ENCODE measurements around the gene MEI1.

The MEI1 gene

DNA sequence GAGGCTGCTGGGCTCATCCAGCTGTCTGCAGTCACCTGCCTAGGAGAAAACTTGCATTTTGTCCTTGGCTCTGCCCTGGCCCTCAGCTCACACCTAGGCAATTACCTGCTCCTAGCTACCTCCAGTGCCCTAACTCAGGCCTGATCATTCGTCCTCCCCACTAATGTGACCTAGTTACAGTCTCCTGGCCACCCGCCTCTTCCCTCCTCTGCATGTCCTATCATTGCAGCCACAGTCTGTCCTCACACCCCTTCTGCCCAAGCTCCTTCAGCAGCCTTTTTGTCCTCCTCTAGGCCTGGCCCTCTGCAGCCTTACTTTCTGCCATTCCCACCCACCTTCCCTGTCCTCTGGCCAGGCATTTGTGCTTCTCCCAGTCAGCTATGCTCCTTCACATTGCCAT, 83.4 kb downstream of the MEI1 start:
- Histone ChIP-seq H3K4me3 (IDR thresholded peaks at IDR 0.05; ENCODE audit: insufficient read depth, low read depth, low read length) (no peak overlapping the region), H4K20me1 (ENCODE audit: insufficient read depth) (no peaks in the 10 kb centered on the region), H3K79me2 (ENCODE audit: insufficient read depth, low read depth) (no peaks in the 10 kb centered on the region), H3K27me3 (ENCODE audit: insufficient read depth, low read depth) (no peaks in the 10 kb centered on the region), H3K27ac (no peak overlapping the region), H3K4me2 (no peak overlapping the region), H3K9ac (no peak overlapping the region), H3K36me3 (ENCODE audit: insufficient read depth) (no peaks in the 10 kb centered on the region), H2AFZ (ENCODE audit: low read depth) (no peak overlapping the region), H3K4me1 (ENCODE audit: low read depth, poor library complexity, severe bottlenecking) (peaks cover 14% of the 10 kb centered on the region)
- TF ChIP-seq, protein P1, sequence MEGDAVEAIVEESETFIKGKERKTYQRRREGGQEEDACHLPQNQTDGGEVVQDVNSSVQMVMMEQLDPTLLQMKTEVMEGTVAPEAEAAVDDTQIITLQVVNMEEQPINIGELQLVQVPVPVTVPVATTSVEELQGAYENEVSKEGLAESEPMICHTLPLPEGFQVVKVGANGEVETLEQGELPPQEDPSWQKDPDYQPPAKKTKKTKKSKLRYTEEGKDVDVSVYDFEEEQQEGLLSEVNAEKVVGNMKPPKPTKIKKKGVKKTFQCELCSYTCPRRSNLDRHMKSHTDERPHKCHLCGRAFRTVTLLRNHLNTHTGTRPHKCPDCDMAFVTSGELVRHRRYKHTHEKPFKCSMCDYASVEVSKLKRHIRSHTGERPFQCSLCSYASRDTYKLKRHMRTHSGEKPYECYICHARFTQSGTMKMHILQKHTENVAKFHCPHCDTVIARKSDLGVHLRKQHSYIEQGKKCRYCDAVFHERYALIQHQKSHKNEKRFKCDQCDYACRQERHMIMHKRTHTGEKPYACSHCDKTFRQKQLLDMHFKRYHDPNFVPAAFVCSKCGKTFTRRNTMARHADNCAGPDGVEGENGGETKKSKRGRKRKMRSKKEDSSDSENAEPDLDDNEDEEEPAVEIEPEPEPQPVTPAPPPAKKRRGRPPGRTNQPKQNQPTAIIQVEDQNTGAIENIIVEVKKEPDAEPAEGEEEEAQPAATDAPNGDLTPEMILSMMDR (conservative IDR thresholded peaks at IDR 0.05; ENCODE audit: low read depth, low read length), result no peak

DNA sequence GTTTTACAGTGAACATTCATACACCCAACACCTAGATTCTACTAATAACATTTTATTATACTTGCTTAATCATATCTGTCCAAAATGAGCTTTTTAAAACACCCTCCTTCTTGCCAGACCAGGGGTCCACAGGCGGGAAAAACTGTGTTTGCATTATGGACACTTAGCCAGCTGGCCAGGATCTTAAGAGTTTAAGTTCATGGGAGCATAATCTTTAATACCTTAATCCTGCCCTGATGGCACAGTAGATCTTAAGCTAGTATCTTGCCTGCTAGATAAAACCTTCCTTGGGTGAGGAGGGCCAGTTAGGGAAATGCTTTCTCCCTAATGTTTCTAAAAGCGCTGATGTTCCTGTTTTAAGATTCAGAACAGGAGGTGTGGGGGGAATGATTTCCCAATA, 88.0 kb downstream of the MEI1 start:
- Histone ChIP-seq H4K20me1 (ENCODE audit: insufficient read depth) (no peaks in the 10 kb centered on the region), H3K9ac (no peak overlapping the region), H3K36me3 (ENCODE audit: insufficient read depth) (no peaks in the 10 kb centered on the region), H3K27ac (no peak overlapping the region), H3K4me2 (no peak overlapping the region), H3K4me3 (IDR thresholded peaks at IDR 0.05; ENCODE audit: insufficient read depth, low read depth, low read length) (no peak overlapping the region), H2AFZ (ENCODE audit: low read depth) (no peak overlapping the region), H3K27me3 (ENCODE audit: insufficient read depth, low read depth) (no peaks in the 10 kb centered on the region), H3K79me2 (ENCODE audit: insufficient read depth, low read depth) (no peaks in the 10 kb centered on the region), H3K4me1 (ENCODE audit: low read depth, poor library complexity, severe bottlenecking) (no peaks in the 10 kb centered on the region)
- TF ChIP-seq, protein P1 (conservative IDR thresholded peaks at IDR 0.05; ENCODE audit: low read depth, low read length), result no peak

DNA sequence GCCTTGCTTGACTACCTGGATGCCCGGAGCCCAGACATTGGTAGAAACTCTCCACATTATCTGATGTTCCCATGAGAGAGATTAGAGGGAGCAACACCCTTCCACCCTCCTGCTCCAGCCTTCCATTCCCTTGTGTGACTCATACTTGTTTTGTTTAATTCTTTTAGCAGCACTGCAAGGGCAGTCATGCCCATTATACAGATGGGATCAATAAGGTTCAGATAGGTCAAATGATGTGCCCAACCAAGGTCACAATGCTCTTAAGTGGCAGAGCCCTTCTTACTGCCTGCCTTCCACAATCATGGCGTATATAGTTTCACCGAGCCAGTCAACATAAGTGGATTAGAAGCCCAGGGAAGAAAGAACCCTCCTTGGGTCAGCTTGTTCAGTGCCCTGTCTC, 94.6 kb downstream of the MEI1 start:
- H3K79me2 ChIP-seq (ENCODE audit: insufficient read depth, low read depth), result no peaks in the 10 kb centered on the region
- no peaks in the 10 kb centered on the region for H4K20me1 ChIP-seq (ENCODE audit: insufficient read depth)
- H3K27ac ChIP-seq, result no peak overlapping the region
- no peak overlapping the region for H2AFZ ChIP-seq (ENCODE audit: low read depth)
- no peak overlapping the region for H3K4me2 ChIP-seq
- no peaks in the 10 kb centered on the region for H3K27me3 ChIP-seq (ENCODE audit: insufficient read depth, low read depth)
- no peak overlapping the region for H3K9ac ChIP-seq
- H3K4me1 ChIP-seq (ENCODE audit: low read depth, poor library complexity, severe bottlenecking), result peaks cover under 1% of the 10 kb centered on the region
- no peak overlapping the region for H3K4me3 ChIP-seq (IDR thresholded peaks at IDR 0.05; ENCODE audit: insufficient read depth, low read depth, low read length)
- TF ChIP-seq, protein P1 (conservative IDR thresholded peaks at IDR 0.05; ENCODE audit: low read depth, low read length), result no peak
- no peaks in the 10 kb centered on the region for H3K36me3 ChIP-seq (ENCODE audit: insufficient read depth)

DNA sequence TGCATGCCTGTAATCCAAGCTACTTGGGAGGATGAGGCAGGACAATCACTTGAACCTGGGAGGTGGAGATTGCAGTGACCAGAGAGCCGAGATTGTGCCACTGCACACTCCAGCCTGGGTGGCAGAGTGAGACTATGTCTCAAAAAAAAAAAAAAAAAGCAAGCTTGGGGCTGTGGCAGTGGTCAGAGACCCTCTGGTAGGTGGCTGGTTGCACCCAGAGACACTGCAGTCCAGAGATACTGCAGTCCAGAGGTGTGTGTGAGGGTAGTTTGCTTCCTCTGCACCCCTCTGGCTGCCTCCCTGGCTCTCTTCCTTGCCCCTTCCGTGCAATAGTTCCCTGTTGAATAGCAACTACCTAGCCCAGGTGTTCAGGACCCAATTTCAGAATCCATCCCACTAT, 99.4 kb downstream of the MEI1 start:
- no peak overlapping the region for H3K27ac ChIP-seq
- H3K4me3 ChIP-seq (IDR thresholded peaks at IDR 0.05; ENCODE audit: insufficient read depth, low read depth, low read length), result no peak overlapping the region
- TF ChIP-seq, protein P1 (conservative IDR thresholded peaks at IDR 0.05; ENCODE audit: low read depth, low read length), result no peak
- no peak overlapping the region for H2AFZ ChIP-seq (ENCODE audit: low read depth)
- no peaks in the 10 kb centered on the region for H3K27me3 ChIP-seq (ENCODE audit: insufficient read depth, low read depth)
- no peak overlapping the region for H3K9ac ChIP-seq
- no peaks in the 10 kb centered on the region for H4K20me1 ChIP-seq (ENCODE audit: insufficient read depth)
- peaks cover 26% of the 10 kb centered on the region; the same call in 1 of the 2 replicates for H3K79me2 ChIP-seq (ENCODE audit: insufficient read depth, low read depth)
- peaks cover 23% of the 10 kb centered on the region for H3K4me1 ChIP-seq (ENCODE audit: low read depth, poor library complexity, severe bottlenecking)
- H3K36me3 ChIP-seq (ENCODE audit: insufficient read depth), result no peaks in the 10 kb centered on the region
- H3K4me2 ChIP-seq, result no peak overlapping the region

Measured in KMS-11 (cell line).